Measurements from ENCODE around the gene OARD1.
A peak's percentile ranks its signal among the peaks of the same experiment; 100 is the strongest.

The OARD1 gene

DNA sequence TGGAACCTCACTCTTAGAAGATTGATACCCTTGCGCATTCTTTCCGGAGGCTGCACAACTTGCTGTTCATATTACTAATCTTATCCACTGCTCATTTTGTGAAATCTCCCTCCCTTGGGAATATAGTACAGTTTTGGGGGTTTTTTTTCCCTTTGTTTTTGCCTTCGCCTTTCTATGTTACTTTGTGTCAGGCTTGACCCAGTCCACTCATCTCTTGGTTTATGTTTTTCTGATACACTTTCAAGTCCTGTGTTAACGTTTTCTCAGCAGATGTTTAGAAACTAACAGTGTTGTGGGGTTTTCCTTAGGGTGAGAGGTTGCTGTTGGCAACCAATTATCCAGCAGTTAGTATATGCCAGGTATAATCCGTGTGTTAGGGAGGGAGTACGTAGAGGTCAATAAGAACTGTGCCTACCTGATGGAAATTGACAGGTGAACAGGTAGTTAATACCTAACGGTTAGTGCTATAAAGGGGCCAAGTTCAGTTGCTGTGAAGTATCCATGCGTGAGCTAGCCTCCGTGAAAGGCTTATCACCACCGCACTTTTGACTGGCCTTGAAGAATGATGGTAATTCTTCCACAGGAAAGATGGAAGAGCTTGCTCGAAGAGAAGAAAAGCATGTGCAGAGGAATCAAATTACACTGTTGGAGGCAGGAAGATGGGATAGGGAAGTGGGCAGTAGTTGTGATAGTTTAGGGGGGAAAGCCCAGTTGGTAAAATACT, 2.0 kb upstream of the OARD1 start:
- peak overlapping the region; percentile 90 for H3K4me3 ChIP-seq (ENCODE audit: low read length)
- H3K4me1 ChIP-seq (ENCODE audit: control insufficient read depth, insufficient read depth, low read length) = peaks cover 30% of the 10 kb centered on the region
- H3K9me3 ChIP-seq (ENCODE audit: control insufficient read depth, low read length) = no peaks in the 10 kb centered on the region
- DNase-seq (ENCODE audit: low read depth) = peak; percentile 48
- H3K9ac ChIP-seq (ENCODE audit: low read length) = peak overlapping the region; percentile 99
- peaks cover 4% of the 10 kb centered on the region for H3K36me3 ChIP-seq (ENCODE audit: control insufficient read depth, insufficient read depth, low read length, severe bottlenecking)
- no peaks in the 10 kb centered on the region for H3K27me3 ChIP-seq (replicated peaks; ENCODE audit: control insufficient read depth, insufficient read depth, low read length)

DNA sequence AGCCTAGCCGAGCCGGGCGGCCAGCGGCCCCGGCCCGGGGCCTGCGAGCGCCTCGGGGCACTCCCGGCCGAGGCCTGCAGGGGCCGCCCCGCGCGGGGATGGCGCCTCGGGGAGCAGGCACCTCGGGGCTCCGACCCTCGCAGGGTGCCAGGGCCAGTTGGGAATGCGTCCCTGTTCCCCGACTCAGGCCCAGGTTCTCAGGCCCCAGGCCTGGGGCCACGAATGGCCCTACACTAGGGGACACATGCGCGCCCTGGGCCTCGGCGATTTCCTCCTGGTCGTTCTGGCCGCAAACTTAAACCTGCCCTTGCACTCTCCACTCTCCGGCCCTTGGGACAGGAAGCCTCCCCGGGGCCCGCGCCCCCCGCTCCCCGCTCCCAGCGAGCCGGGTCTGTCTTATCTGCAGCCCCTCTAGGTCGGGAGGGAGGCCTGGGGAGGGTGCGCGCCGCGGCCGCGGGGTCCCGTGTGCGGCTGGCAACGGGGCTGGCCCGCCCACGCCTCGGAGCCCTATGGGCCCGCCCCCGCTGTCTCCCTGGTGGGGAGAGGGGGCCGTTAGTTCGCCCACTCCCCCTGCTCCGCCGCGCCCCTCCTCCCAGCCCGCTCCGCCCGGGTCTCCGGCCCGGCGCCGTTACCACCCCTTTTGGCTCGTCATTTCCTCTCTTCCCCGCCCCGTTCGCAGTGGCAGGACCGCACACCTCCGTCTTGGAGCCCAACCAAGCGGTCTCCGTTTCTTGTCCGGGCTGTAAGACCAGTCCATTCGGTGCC, 1.2 kb upstream of the OARD1 start:
- peaks cover 30% of the 10 kb centered on the region for H3K4me1 ChIP-seq (ENCODE audit: control insufficient read depth, insufficient read depth, low read length)
- H3K4me3 ChIP-seq (ENCODE audit: low read length) = peak overlapping the region; percentile 90
- H3K27me3 ChIP-seq (replicated peaks; ENCODE audit: control insufficient read depth, insufficient read depth, low read length) = no peaks in the 10 kb centered on the region
- no peaks in the 10 kb centered on the region for H3K9me3 ChIP-seq (ENCODE audit: control insufficient read depth, low read length)
- no peaks in the 10 kb centered on the region for H3K36me3 ChIP-seq (ENCODE audit: control insufficient read depth, insufficient read depth, low read length, severe bottlenecking)
- peak; percentile 88 for DNase-seq (ENCODE audit: low read depth)
- peak overlapping the region; percentile 99 for H3K9ac ChIP-seq (ENCODE audit: low read length)

DNA sequence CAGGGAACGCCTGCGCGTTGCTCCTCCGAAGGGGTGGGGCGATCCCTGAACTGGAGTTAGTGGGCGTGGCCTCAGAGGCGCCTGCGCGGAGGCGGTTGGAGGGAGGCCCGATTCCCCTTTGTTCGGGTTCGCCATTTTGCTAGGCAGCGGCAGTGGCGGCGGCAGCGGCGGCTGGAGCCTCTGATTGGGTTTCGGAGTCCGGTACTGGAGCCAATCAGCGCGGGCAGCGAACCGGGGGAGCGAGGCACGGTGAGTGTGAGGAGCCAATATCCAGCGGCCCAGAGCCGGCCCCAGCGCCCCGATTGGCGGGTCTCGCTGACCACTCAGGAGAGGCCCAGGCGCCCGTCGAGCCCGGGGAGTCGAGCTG, 663 bp upstream of the OARD1 start, which contains the start of gene NFYA:
TSS of gene NFYA (plus strand) at position 139 of the 367 bp plus-strand sequence. CDS start 6,116 bp downstream, outside the sequence.
- Histone ChIP-seq H3K9me3 (ENCODE audit: control insufficient read depth, low read length) (no peaks in the 10 kb centered on the region), H3K27me3 (replicated peaks; ENCODE audit: control insufficient read depth, insufficient read depth, low read length) (no peaks in the 10 kb centered on the region), H3K36me3 (ENCODE audit: control insufficient read depth, insufficient read depth, low read length, severe bottlenecking) (no peaks in the 10 kb centered on the region), H3K9ac (ENCODE audit: low read length) (peak within 1 kb of the TSS; percentile 99), H3K4me1 (ENCODE audit: control insufficient read depth, insufficient read depth, low read length) (peaks cover 32% of the 10 kb centered on the region), H3K4me3 (ENCODE audit: low read length) (peak within 1 kb of the TSS; percentile 90)
- no peak for DNase-seq (ENCODE audit: low read depth)

DNA sequence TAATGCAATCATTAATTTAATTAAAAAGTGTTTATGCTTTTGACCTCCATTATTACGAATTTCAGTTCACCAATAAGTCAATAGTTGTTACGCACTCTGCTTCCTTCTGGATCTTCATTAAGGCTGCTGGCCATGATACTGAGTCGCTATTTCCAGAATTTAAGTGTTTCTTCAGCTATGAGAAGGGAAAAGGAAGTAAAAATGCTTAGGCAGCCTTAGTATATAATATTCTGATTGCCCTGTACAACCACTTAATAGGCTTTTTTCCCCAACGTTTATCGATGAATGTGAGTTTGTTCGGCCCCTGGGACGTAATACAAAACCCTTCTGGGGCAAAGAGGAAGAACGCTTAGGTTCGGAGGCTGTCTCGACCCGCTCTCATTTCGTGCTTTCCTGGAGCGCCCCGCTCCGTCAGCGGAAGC, 644 bp downstream of the OARD1 start:
- Histone ChIP-seq H3K4me1 (ENCODE audit: control insufficient read depth, insufficient read depth, low read length) (peaks cover 38% of the 10 kb centered on the region), H3K9me3 (ENCODE audit: control insufficient read depth, low read length) (no peaks in the 10 kb centered on the region), H3K27me3 (replicated peaks; ENCODE audit: control insufficient read depth, insufficient read depth, low read length) (no peaks in the 10 kb centered on the region), H3K9ac (ENCODE audit: low read length) (peak overlapping the region; percentile 99), H3K4me3 (ENCODE audit: low read length) (peak overlapping the region; percentile 90), H3K36me3 (ENCODE audit: control insufficient read depth, insufficient read depth, low read length, severe bottlenecking) (no peaks in the 10 kb centered on the region)
- no peak for DNase-seq (ENCODE audit: low read depth)

DNA sequence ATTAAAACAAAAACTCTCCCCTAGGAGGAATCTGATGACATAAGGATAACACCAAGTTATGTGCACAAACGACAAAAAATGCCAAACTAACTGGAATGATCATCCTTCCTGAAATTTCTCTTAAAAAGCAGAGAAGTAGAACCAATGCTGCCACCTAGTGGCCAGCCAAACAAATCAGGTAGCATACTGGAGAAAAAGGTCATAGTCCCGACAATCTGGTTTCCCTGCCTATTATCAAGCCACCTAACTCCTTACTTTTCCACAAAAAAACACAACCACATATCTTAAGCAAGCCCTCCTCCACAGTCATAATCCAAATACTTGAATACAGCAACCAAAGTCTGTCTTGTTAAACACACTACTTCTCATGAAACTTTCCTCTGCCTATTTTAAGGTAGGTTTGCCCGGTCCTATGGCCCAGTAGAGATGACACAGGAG, 5.3 kb downstream of the OARD1 start:
- Histone ChIP-seq H3K4me3 (ENCODE audit: low read length) (no peak overlapping the region), H3K4me1 (ENCODE audit: control insufficient read depth, insufficient read depth, low read length) (peaks cover 22% of the 10 kb centered on the region), H3K36me3 (ENCODE audit: control insufficient read depth, insufficient read depth, low read length, severe bottlenecking) (peaks cover 14% of the 10 kb centered on the region), H3K9ac (ENCODE audit: low read length) (no peak overlapping the region), H3K27me3 (replicated peaks; ENCODE audit: control insufficient read depth, insufficient read depth, low read length) (no peaks in the 10 kb centered on the region), H3K9me3 (ENCODE audit: control insufficient read depth, low read length) (no peaks in the 10 kb centered on the region)
- peak; percentile 91 for DNase-seq (ENCODE audit: low read depth)

DNA sequence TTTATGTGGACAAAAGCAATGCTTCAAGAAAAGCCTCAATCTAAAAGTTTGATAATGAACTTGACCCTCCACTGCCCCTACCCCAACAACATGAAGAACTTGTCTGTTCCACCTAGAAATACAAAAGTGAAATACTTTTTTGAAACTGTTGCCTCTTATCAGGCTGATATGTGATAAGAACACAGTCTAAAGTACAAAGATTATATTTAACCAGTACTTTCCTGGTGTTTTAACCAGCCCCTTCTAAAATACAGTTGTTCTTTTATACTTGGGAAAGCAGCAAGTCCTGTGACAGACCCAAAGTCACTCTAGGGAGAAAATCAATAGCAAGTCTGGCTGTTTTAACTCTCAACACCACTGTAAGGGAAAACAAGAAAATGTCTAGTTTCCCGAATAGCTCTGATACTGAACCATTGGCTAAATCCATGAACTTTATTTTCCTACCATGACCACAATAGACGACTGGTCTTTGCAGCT, 6.6 kb downstream of the OARD1 start:
- no peaks in the 10 kb centered on the region for H3K9me3 ChIP-seq (ENCODE audit: control insufficient read depth, low read length)
- no peak overlapping the region for H3K9ac ChIP-seq (ENCODE audit: low read length)
- no peak overlapping the region for H3K4me3 ChIP-seq (ENCODE audit: low read length)
- no peak for DNase-seq (ENCODE audit: low read depth)
- no peaks in the 10 kb centered on the region for H3K27me3 ChIP-seq (replicated peaks; ENCODE audit: control insufficient read depth, insufficient read depth, low read length)
- H3K36me3 ChIP-seq (ENCODE audit: control insufficient read depth, insufficient read depth, low read length, severe bottlenecking) = peaks cover 14% of the 10 kb centered on the region
- H3K4me1 ChIP-seq (ENCODE audit: control insufficient read depth, insufficient read depth, low read length) = peaks cover 15% of the 10 kb centered on the region

DNA sequence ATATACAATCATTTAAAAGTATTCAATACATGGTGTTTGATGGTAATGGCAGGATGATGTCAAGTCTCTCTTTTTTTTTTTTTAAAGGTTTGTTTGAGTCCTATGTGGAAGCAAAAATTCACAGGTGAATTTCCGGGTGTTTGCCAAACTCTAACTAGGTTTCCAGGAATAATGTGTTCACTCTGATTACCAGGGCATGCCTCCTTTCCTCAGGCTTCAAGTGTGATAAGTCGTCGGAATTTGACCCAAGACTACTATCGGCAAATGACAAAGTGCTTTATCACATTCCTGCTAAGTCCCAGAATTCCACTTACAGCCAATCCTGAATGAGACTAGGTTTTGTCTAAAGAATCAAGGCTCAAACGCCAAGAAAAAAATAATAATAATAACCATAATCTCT, 7.3 kb downstream of the OARD1 start:
- H3K4me3 ChIP-seq (ENCODE audit: low read length) = no peak overlapping the region
- no peaks in the 10 kb centered on the region for H3K27me3 ChIP-seq (replicated peaks; ENCODE audit: control insufficient read depth, insufficient read depth, low read length)
- peaks cover 13% of the 10 kb centered on the region for H3K4me1 ChIP-seq (ENCODE audit: control insufficient read depth, insufficient read depth, low read length)
- H3K9me3 ChIP-seq (ENCODE audit: control insufficient read depth, low read length) = no peaks in the 10 kb centered on the region
- no peak for DNase-seq (ENCODE audit: low read depth)
- no peak overlapping the region for H3K9ac ChIP-seq (ENCODE audit: low read length)
- H3K36me3 ChIP-seq (ENCODE audit: control insufficient read depth, insufficient read depth, low read length, severe bottlenecking) = peaks cover 14% of the 10 kb centered on the region

DNA sequence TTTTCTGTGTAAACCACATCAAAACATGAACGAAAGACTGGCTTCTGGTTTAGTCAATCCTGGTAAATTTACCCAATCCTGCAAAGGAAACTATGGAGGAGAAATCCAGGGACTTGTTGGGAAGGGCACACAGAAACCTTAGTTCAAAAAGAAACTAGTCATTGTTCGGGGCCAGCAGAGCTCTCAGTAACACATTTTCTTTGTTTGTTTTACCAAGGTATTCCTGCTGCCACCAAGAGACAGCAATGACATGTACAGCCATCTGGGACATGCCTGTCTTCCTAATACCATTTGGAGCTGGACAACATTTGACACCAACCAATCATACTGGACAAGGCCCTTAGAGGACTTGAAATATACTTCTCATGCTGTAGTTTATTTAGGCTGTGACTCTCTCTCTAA, 8.3 kb downstream of the OARD1 start:
- Histone ChIP-seq H3K4me1 (ENCODE audit: control insufficient read depth, insufficient read depth, low read length) (peaks cover 17% of the 10 kb centered on the region), H3K36me3 (ENCODE audit: control insufficient read depth, insufficient read depth, low read length, severe bottlenecking) (peaks cover 14% of the 10 kb centered on the region), H3K4me3 (ENCODE audit: low read length) (no peak overlapping the region), H3K27me3 (replicated peaks; ENCODE audit: control insufficient read depth, insufficient read depth, low read length) (no peaks in the 10 kb centered on the region), H3K9ac (ENCODE audit: low read length) (no peak overlapping the region), H3K9me3 (ENCODE audit: control insufficient read depth, low read length) (no peaks in the 10 kb centered on the region)
- DNase-seq (ENCODE audit: low read depth) = no peak

DNA sequence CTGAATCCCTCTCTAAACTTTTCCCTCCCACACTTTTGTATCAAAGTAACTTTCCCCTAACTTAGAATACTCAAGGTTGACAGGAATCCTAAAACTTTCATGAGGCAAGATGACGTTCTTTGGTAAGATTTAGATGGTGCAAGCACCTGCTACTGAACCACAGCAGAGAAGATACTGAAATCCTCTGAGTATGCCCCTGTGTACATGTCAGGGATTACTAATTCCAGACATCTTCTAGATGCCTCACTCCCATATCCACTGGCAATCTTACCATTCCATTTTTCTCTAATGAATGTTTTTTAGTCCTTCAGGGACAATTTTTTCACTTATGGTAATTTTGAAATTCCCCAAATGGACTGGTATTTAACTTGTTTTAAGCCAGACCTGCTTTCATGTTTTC, 10.1 kb downstream of the OARD1 start:
- Histone ChIP-seq H3K36me3 (ENCODE audit: control insufficient read depth, insufficient read depth, low read length, severe bottlenecking) (peaks cover 14% of the 10 kb centered on the region), H3K4me1 (ENCODE audit: control insufficient read depth, insufficient read depth, low read length) (peaks cover 8% of the 10 kb centered on the region), H3K9ac (ENCODE audit: low read length) (no peak overlapping the region), H3K9me3 (ENCODE audit: control insufficient read depth, low read length) (no peaks in the 10 kb centered on the region), H3K27me3 (replicated peaks; ENCODE audit: control insufficient read depth, insufficient read depth, low read length) (no peaks in the 10 kb centered on the region), H3K4me3 (ENCODE audit: low read length) (no peak overlapping the region)
- no peak for DNase-seq (ENCODE audit: low read depth)

DNA sequence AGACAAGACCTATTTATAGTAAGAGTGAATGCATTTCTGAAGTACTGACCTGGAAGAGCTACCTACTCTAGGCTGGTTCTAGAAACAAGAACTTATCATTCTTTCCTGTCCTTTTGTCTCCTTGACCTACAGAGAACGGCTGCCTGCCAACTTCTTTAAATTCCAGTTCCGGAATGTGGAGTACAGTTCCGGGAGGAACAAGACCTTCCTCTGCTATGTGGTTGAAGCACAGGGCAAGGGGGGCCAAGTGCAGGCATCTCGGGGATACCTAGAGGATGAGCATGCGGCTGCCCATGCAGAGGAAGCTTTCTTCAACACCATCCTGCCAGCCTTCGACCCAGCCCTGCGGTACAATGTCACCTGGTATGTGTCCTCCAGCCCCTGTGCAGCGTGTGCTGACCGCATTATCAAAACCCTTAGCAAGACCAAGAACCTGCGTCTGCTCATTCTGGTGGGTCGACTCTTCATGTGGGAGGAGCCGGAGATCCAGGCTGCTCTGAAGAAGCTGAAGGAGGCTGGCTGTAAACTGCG, 10.9 kb downstream of the OARD1 start:
- Histone ChIP-seq H3K4me3 (ENCODE audit: low read length) (no peak overlapping the region), H3K9ac (ENCODE audit: low read length) (no peak overlapping the region), H3K4me1 (ENCODE audit: control insufficient read depth, insufficient read depth, low read length) (peaks cover 4% of the 10 kb centered on the region), H3K9me3 (ENCODE audit: control insufficient read depth, low read length) (no peaks in the 10 kb centered on the region), H3K27me3 (replicated peaks; ENCODE audit: control insufficient read depth, insufficient read depth, low read length) (no peaks in the 10 kb centered on the region), H3K36me3 (ENCODE audit: control insufficient read depth, insufficient read depth, low read length, severe bottlenecking) (peaks cover 14% of the 10 kb centered on the region)
- DNase-seq (ENCODE audit: low read depth) = no peak

DNA sequence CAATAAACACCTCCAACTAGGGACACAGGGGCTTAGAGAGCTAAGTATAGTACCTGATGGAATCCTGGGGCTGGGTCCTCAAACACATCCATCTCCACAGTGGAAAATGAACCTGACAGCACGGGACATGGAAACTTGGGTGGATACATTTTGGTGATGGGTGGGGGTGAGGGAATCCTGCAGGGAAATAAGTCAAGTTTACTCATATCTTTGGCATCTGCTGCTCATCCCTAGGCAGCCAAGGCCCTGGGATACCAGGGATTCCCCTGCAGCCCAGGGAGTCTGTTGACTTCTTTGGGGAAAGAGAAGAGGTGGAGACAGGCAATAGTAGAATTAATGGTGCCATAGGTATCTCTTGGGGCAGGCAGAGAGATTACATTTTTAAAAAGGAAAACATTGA, 12.6 kb downstream of the OARD1 start:
- DNase-seq (ENCODE audit: low read depth) = no peak
- H3K36me3 ChIP-seq (ENCODE audit: control insufficient read depth, insufficient read depth, low read length, severe bottlenecking) = peaks cover 8% of the 10 kb centered on the region
- H3K4me1 ChIP-seq (ENCODE audit: control insufficient read depth, insufficient read depth, low read length) = peaks cover 4% of the 10 kb centered on the region
- H3K9me3 ChIP-seq (ENCODE audit: control insufficient read depth, low read length) = no peaks in the 10 kb centered on the region
- H3K4me3 ChIP-seq (ENCODE audit: low read length) = no peak overlapping the region
- H3K27me3 ChIP-seq (replicated peaks; ENCODE audit: control insufficient read depth, insufficient read depth, low read length) = no peaks in the 10 kb centered on the region
- no peak overlapping the region for H3K9ac ChIP-seq (ENCODE audit: low read length)
